HEK293 (cell line): ENCODE data around the gene CLSTN1.

Experiments used
- CTCF ChIA-PET: fragments of 350-600 bp; formaldehyde crosslinking; extraction: SDS; loops from one replicate; lab custom pipeline; 2021; ENCODE audit warnings: antibody characterized with exemption; lab: Yijun Ruan, JAX
- POLR2A ChIA-PET: fragments of 300-600 bp; formaldehyde crosslinking; extraction: SDS; loops from one replicate; lab custom pipeline; 2020; ENCODE audit warnings: antibody characterized with exemption, inconsistent platforms; lab: Yijun Ruan, JAX
- H3K27ac ChIP-seq: fragments of 200-500 bp; sonication (Bioruptor generic); 2 replicates; pipeline ENCODE4 v1.5.1; 2014; ENCODE audit warnings: low read depth, low read length, control low read depth, inconsistent platforms; ENCODE audit errors: extremely low read depth
- H3K36me3 ChIP-seq, 2 experiments: fragments of 200-500 bp in 1 of 2; sonication (Bioruptor generic) in 1 of 2; 1 replicate in 1 of 2; 2 replicates in 1 of 2; pipeline ENCODE4 v1.5.1; 2014 to 2017; ENCODE audit warnings: inconsistent platforms in 2 of 2, low read length in 2 of 2; ENCODE audit not compliant: control insufficient read depth in 2 of 2, insufficient read depth in 1 of 2
- H3K4me1 ChIP-seq: fragments of 200-500 bp; sonication (Bioruptor generic); 2 replicates; pipeline ENCODE4 v1.5.1; 2014; ENCODE audit warnings: mild to moderate bottlenecking, low read length, inconsistent platforms; ENCODE audit not compliant: control insufficient read depth, insufficient read depth
- H3K4me3 ChIP-seq: 2 replicates; pipeline ENCODE4 v1.5.1; 2011; ENCODE audit warnings: low read depth, mild to moderate bottlenecking, control low read depth, low read length, moderate library complexity
- H3K9me3 ChIP-seq: fragments of 200-500 bp; sonication (Bioruptor generic); 2 replicates; pipeline ENCODE4 v1.5.1; 2014; ENCODE audit warnings: low read depth, low read length, inconsistent platforms; ENCODE audit not compliant: control insufficient read depth, insufficient read depth
- BCL11B ChIP-seq: fragments of 450-650 bp; formaldehyde crosslinking; IDR thresholded peaks from 2 replicates; pipeline ENCODE4 v1.5.1; 2016; ENCODE audit warnings: low read depth, missing biosample characterization, missing genetic modification characterization
- GFI1B ChIP-seq: fragments of 450-650 bp; formaldehyde crosslinking; IDR thresholded peaks from 2 replicates; pipeline ENCODE4 v1.5.1; 2016; ENCODE audit warnings: missing biosample characterization, missing genetic modification characterization
- KLF7 ChIP-seq: fragments of 450-650 bp; formaldehyde crosslinking; IDR thresholded peaks from 2 replicates; pipeline ENCODE4 v1.5.1; 2016; ENCODE audit warnings: missing biosample characterization, missing genetic modification characterization, borderline replicate concordance
- KLF8 ChIP-seq: fragments of 450-650 bp; formaldehyde crosslinking; IDR thresholded peaks from 2 replicates; pipeline ENCODE4 v1.5.1; 2016; ENCODE audit warnings: missing biosample characterization, missing genetic modification characterization
- MEIS1 ChIP-seq: sonication (generic); formaldehyde crosslinking; IDR thresholded peaks from 2 replicates; pipeline ENCODE4 v1.8.1; 2022; ENCODE audit warnings: missing genetic modification reagents, mild to moderate bottlenecking, borderline replicate concordance
- OVOL3 ChIP-seq: fragments of 450-650 bp; formaldehyde crosslinking; IDR thresholded peaks from 2 replicates; pipeline ENCODE4 v1.5.1; 2016; ENCODE audit warnings: missing biosample characterization, missing genetic modification characterization
- PRDM1 ChIP-seq: fragments of 450-650 bp; formaldehyde crosslinking; IDR thresholded peaks from 2 replicates; pipeline ENCODE4; 2016; ENCODE audit warnings: missing biosample characterization, missing genetic modification characterization
- TRIM28 ChIP-seq: IDR thresholded peaks from 2 replicates; pipeline ENCODE4 v1.6.1; 2011; ENCODE audit warnings: low read length, control low read depth, borderline replicate concordance
- WT1 ChIP-seq: fragments of 450-650 bp; formaldehyde crosslinking; IDR thresholded peaks from 2 replicates; pipeline ENCODE4 v1.5.1; 2016; ENCODE audit warnings: missing biosample characterization, missing genetic modification characterization
- ZBTB8A ChIP-seq: fragments of 450-650 bp; formaldehyde crosslinking; IDR thresholded peaks from 2 replicates; pipeline ENCODE4 v1.5.1; 2016; ENCODE audit warnings: missing biosample characterization, missing genetic modification characterization
- ZFP37 ChIP-seq: fragments of 450-650 bp; formaldehyde crosslinking; IDR thresholded peaks from 2 replicates; pipeline ENCODE4 v1.5.1; 2016; ENCODE audit warnings: missing biosample characterization, missing genetic modification characterization
- ZNF114 ChIP-seq: fragments of 450-650 bp; formaldehyde crosslinking; IDR thresholded peaks from 2 replicates; pipeline ENCODE4 v1.5.0; 2017; ENCODE audit warnings: missing biosample characterization, missing genetic modification characterization
- ZNF140 ChIP-seq: fragments of 450-650 bp; formaldehyde crosslinking; IDR thresholded peaks from 2 replicates; pipeline ENCODE4 v1.5.1; 2016; ENCODE audit warnings: missing biosample characterization, missing genetic modification characterization
- ZNF146 ChIP-seq: fragments of 450-650 bp; formaldehyde crosslinking; IDR thresholded peaks from 2 replicates; pipeline ENCODE4 v1.5.1; 2016; ENCODE audit warnings: missing biosample characterization, missing genetic modification characterization
- ZNF157 ChIP-seq: fragments of 450-650 bp; formaldehyde crosslinking; IDR thresholded peaks from 2 replicates; pipeline ENCODE4 v1.5.1; 2016; ENCODE audit warnings: missing biosample characterization, missing genetic modification characterization
- ZNF202 ChIP-seq: fragments of 450-650 bp; formaldehyde crosslinking; IDR thresholded peaks from 2 replicates; pipeline ENCODE4 v1.5.1; 2016; ENCODE audit warnings: missing biosample characterization, missing genetic modification characterization, borderline replicate concordance
- ZNF324 ChIP-seq: fragments of 450-650 bp; formaldehyde crosslinking; IDR thresholded peaks from 2 replicates; pipeline ENCODE4 v1.5.1; 2016; ENCODE audit warnings: missing biosample characterization, missing genetic modification characterization
- ZNF335 ChIP-seq: fragments of 450-650 bp; formaldehyde crosslinking; conservative IDR thresholded peaks from 2 replicates; pipeline ENCODE4 v1.5.1; 2016; ENCODE audit warnings: missing biosample characterization, missing genetic modification characterization
- ZNF366 ChIP-seq: fragments of 450-650 bp; formaldehyde crosslinking; conservative IDR thresholded peaks from 2 replicates; pipeline ENCODE4 v1.5.1; 2016; ENCODE audit warnings: missing biosample characterization, missing genetic modification characterization
- ZNF473 ChIP-seq: fragments of 450-650 bp; formaldehyde crosslinking; IDR thresholded peaks from 2 replicates; pipeline ENCODE4 v1.5.1; 2017; ENCODE audit warnings: missing biosample characterization, missing genetic modification characterization
- ZNF510 ChIP-seq: fragments of 450-650 bp; formaldehyde crosslinking; IDR thresholded peaks from 2 replicates; pipeline ENCODE4 v1.5.1; 2018; ENCODE audit warnings: mild to moderate bottlenecking, missing genetic modification characterization, missing biosample characterization; ENCODE audit not compliant: insufficient replicate concordance
- ZNF571 ChIP-seq: fragments of 450-650 bp; formaldehyde crosslinking; IDR thresholded peaks from 2 replicates; pipeline ENCODE4 v1.5.0; 2017; ENCODE audit warnings: missing biosample characterization, missing genetic modification characterization
- ZNF585B ChIP-seq: fragments of 450-650 bp; formaldehyde crosslinking; IDR thresholded peaks from 2 replicates; pipeline ENCODE4 v1.5.1; 2016; ENCODE audit warnings: missing biosample characterization, missing genetic modification characterization
- ZNF664 ChIP-seq: fragments of 450-650 bp; formaldehyde crosslinking; IDR thresholded peaks from 2 replicates; pipeline ENCODE4 v1.5.1; 2016; ENCODE audit warnings: missing biosample characterization, missing genetic modification characterization
- TF ChIP-seq, protein P1 (sequence below): fragments of 450-650 bp; formaldehyde crosslinking; IDR thresholded peaks from 2 replicates; pipeline ENCODE4 v1.5.1; 2016; ENCODE audit warnings: missing biosample characterization, missing genetic modification characterization
- TF ChIP-seq, protein P2 (sequence below): fragments of 450-650 bp; formaldehyde crosslinking; IDR thresholded peaks from 2 replicates; pipeline ENCODE4 v1.5.1; 2016; ENCODE audit warnings: missing biosample characterization, missing genetic modification characterization
- TF ChIP-seq, protein P3 (sequence below): fragments of 450-650 bp; formaldehyde crosslinking; IDR thresholded peaks from 2 replicates; pipeline ENCODE4 v1.5.1; 2016; ENCODE audit warnings: missing biosample characterization, missing genetic modification characterization
- TF ChIP-seq, protein P4 (sequence below): fragments of 450-650 bp; formaldehyde crosslinking; IDR thresholded peaks from 2 replicates; pipeline ENCODE4 v1.5.1; 2016; ENCODE audit warnings: missing biosample characterization, missing genetic modification characterization
- TF ChIP-seq, protein P5 (sequence below): fragments of 450-650 bp; formaldehyde crosslinking; IDR thresholded peaks from 2 replicates; pipeline ENCODE4 v1.5.1; 2017; ENCODE audit warnings: missing biosample characterization, missing genetic modification characterization

CLSTN1 gene

DNA sequence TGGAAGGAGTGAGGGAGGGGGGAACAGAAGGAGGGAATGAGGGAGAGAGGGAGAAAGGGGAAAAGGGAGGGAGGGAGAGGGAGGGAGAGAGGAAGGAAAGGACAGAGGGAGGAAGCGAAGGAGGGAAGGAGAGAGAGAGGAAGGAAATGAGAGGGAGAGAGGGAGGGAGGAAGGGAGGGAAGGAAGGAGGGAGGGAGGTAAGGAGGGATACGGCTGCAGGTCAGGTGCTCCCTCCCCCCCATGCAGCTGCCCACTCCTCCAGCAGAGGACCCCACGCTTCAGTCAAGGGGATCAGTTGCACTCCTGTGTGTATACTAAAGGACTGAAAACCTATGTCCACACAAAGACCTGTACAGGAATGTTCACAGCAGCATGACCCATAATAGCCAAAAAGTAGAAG lies 54.8 kb downstream of the CLSTN1 start:
- Histone ChIP-seq H3K36me3 (peaks cover 0 to 15% of the 10 kb centered on the region in 2 experiments; a peak in 2 of 3 replicates), H3K27ac (no peak overlapping the region), H3K9me3 (no peaks in the 10 kb centered on the region), H3K4me3 (no peak overlapping the region), H3K4me1 (no peaks in the 10 kb centered on the region)
- ChIA-PET POLR2A (no interaction called here), CTCF (interaction anchor here (1.0 kb wide), 1 partner anchor 15 kb away, joined by 6 read pairs; no protein-coding TSS in a partner anchor)
- TF ChIP-seq WT1 (peak; percentile 61), PRDM1 (peak; percentile 97), ZNF664 (tag by site-specific recombination) (no peak), ZFP37 (tag by site-specific recombination) (no peak), ZNF510 (tag by site-specific recombination) (no peak), BCL11B (tag by site-specific recombination) (no peak), ZNF157 (tag by site-specific recombination) (no peak), OVOL3 (no peak), ZBTB8A (no peak), ZNF571 (no peak), MEIS1 (CRISPR knock-in tag) (no peak), ZNF366 (tag by site-specific recombination) (peak; percentile 97), ZNF585B (tag by site-specific recombination) (no peak), KLF7 (tag by site-specific recombination) (no peak), GFI1B (tag by site-specific recombination) (no peak), ZNF335 (tag by site-specific recombination) (no peak), ZNF114 (tag by site-specific recombination) (no peak), ZNF473 (tag by site-specific recombination) (no peak), ZNF146 (tag by site-specific recombination) (peak; percentile 4; the same call in 1 of the 2 replicates), TRIM28 (no peak), KLF8 (tag by site-specific recombination) (peak; percentile 39; the same call in 1 of the 2 replicates), ZNF140 (tag by site-specific recombination) (no peak), ZNF324 (tag by site-specific recombination) (no peak), ZNF202 (tag by site-specific recombination) (no peak)
- TF ChIP-seq, protein P1, sequence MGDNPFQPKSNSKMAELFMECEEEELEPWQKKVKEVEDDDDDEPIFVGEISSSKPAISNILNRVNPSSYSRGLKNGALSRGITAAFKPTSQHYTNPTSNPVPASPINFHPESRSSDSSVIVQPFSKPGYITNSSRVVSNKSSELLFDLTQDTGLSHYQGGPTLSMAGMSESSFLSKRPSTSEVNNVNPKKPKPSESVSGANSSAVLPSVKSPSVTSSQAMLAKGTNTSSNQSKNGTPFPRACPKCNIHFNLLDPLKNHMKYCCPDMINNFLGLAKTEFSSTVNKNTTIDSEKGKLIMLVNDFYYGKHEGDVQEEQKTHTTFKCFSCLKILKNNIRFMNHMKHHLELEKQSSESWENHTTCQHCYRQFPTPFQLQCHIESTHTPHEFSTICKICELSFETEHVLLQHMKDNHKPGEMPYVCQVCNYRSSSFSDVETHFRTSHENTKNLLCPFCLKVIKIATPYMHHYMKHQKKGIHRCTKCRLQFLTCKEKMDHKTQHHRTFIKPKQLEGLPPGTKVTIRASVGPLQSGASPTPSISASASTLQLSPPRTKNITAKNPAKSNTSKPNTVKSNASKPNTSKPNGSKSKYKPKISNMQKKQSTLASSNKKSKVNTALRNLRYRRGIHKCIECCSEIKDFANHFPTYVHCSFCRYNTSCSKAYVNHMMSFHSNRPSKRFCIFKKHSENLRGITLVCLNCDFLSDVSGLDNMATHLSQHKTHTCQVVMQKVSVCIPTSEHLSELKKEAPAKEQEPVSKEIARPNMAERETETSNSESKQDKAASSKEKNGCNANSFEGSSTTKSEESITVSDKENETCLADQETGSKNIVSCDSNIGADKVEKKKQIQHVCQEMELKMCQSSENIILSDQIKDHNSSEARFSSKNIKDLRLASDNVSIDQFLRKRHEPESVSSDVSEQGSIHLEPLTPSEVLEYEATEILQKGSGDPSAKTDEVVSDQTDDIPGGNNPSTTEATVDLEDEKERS (tag by site-specific recombination), result no peak
- TF ChIP-seq, protein P2, sequence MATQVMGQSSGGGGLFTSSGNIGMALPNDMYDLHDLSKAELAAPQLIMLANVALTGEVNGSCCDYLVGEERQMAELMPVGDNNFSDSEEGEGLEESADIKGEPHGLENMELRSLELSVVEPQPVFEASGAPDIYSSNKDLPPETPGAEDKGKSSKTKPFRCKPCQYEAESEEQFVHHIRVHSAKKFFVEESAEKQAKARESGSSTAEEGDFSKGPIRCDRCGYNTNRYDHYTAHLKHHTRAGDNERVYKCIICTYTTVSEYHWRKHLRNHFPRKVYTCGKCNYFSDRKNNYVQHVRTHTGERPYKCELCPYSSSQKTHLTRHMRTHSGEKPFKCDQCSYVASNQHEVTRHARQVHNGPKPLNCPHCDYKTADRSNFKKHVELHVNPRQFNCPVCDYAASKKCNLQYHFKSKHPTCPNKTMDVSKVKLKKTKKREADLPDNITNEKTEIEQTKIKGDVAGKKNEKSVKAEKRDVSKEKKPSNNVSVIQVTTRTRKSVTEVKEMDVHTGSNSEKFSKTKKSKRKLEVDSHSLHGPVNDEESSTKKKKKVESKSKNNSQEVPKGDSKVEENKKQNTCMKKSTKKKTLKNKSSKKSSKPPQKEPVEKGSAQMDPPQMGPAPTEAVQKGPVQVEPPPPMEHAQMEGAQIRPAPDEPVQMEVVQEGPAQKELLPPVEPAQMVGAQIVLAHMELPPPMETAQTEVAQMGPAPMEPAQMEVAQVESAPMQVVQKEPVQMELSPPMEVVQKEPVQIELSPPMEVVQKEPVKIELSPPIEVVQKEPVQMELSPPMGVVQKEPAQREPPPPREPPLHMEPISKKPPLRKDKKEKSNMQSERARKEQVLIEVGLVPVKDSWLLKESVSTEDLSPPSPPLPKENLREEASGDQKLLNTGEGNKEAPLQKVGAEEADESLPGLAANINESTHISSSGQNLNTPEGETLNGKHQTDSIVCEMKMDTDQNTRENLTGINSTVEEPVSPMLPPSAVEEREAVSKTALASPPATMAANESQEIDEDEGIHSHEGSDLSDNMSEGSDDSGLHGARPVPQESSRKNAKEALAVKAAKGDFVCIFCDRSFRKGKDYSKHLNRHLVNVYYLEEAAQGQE (tag by site-specific recombination), result no peak
- TF ChIP-seq, protein P3, sequence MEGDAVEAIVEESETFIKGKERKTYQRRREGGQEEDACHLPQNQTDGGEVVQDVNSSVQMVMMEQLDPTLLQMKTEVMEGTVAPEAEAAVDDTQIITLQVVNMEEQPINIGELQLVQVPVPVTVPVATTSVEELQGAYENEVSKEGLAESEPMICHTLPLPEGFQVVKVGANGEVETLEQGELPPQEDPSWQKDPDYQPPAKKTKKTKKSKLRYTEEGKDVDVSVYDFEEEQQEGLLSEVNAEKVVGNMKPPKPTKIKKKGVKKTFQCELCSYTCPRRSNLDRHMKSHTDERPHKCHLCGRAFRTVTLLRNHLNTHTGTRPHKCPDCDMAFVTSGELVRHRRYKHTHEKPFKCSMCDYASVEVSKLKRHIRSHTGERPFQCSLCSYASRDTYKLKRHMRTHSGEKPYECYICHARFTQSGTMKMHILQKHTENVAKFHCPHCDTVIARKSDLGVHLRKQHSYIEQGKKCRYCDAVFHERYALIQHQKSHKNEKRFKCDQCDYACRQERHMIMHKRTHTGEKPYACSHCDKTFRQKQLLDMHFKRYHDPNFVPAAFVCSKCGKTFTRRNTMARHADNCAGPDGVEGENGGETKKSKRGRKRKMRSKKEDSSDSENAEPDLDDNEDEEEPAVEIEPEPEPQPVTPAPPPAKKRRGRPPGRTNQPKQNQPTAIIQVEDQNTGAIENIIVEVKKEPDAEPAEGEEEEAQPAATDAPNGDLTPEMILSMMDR (tag by site-specific recombination), result no peak
- TF ChIP-seq, protein P4, sequence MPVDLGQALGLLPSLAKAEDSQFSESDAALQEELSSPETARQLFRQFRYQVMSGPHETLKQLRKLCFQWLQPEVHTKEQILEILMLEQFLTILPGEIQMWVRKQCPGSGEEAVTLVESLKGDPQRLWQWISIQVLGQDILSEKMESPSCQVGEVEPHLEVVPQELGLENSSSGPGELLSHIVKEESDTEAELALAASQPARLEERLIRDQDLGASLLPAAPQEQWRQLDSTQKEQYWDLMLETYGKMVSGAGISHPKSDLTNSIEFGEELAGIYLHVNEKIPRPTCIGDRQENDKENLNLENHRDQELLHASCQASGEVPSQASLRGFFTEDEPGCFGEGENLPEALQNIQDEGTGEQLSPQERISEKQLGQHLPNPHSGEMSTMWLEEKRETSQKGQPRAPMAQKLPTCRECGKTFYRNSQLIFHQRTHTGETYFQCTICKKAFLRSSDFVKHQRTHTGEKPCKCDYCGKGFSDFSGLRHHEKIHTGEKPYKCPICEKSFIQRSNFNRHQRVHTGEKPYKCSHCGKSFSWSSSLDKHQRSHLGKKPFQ (tag by site-specific recombination), result no peak
- TF ChIP-seq, protein P5, sequence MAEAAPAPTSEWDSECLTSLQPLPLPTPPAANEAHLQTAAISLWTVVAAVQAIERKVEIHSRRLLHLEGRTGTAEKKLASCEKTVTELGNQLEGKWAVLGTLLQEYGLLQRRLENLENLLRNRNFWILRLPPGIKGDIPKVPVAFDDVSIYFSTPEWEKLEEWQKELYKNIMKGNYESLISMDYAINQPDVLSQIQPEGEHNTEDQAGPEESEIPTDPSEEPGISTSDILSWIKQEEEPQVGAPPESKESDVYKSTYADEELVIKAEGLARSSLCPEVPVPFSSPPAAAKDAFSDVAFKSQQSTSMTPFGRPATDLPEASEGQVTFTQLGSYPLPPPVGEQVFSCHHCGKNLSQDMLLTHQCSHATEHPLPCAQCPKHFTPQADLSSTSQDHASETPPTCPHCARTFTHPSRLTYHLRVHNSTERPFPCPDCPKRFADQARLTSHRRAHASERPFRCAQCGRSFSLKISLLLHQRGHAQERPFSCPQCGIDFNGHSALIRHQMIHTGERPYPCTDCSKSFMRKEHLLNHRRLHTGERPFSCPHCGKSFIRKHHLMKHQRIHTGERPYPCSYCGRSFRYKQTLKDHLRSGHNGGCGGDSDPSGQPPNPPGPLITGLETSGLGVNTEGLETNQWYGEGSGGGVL (tag by site-specific recombination), result peak; percentile 69
